ENCODE measurements around the gene OSBPL7. TPM values are rescaled to one million over a fixed set of nuclear protein-coding genes. Genes with fewer than 3 reads are reported as not detected.
A peak's percentile ranks its signal among the peaks of the same experiment; 100 is the strongest.

OSBPL7 gene
- total RNA-seq, 1 experiment from 2014 or later, result 13.0 TPM

- H3K27me3 ChIP-seq (ENCODE audit: insufficient read depth, low read length), result peaks cover 5% of the 10 kb centered on the region; the same call in 1 of the 2 replicates
- TF ChIP-seq, protein P1, sequence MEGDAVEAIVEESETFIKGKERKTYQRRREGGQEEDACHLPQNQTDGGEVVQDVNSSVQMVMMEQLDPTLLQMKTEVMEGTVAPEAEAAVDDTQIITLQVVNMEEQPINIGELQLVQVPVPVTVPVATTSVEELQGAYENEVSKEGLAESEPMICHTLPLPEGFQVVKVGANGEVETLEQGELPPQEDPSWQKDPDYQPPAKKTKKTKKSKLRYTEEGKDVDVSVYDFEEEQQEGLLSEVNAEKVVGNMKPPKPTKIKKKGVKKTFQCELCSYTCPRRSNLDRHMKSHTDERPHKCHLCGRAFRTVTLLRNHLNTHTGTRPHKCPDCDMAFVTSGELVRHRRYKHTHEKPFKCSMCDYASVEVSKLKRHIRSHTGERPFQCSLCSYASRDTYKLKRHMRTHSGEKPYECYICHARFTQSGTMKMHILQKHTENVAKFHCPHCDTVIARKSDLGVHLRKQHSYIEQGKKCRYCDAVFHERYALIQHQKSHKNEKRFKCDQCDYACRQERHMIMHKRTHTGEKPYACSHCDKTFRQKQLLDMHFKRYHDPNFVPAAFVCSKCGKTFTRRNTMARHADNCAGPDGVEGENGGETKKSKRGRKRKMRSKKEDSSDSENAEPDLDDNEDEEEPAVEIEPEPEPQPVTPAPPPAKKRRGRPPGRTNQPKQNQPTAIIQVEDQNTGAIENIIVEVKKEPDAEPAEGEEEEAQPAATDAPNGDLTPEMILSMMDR (conservative IDR thresholded peaks at IDR 0.05), result no peak
- H3K79me2 ChIP-seq (ENCODE audit: insufficient read depth, low read length), result no peaks in the 10 kb centered on the region
- no peak overlapping the region for H3K23ac ChIP-seq (ENCODE audit: insufficient read length, low read depth, low read length)
- H4K20me1 ChIP-seq (ENCODE audit: control insufficient read depth, insufficient read depth, insufficient read length), result no peaks in the 10 kb centered on the region
- H3T11ph ChIP-seq (ENCODE audit: low read length), result no peak overlapping the region
- no peak overlapping the region for H4K8ac ChIP-seq (replicated peaks; ENCODE audit: insufficient read length, low read depth, low read length)
- no peaks in the 10 kb centered on the region for H3K79me1 ChIP-seq (ENCODE audit: insufficient read depth, low read depth, low read length, poor library complexity, severe bottlenecking)
- Mint-ChIP-seq H3K4me3 (peak overlapping the region; percentile 21 to 89; a peak in 2 of 5 replicates), H3K36me3 (ENCODE audit: insufficient read depth in 1 of 3, low read depth in 3 of 3) (no peaks in the 10 kb centered on the region), H3K4me1 (peaks cover 2 to 9% of the 10 kb centered on the region in 2 experiments; a peak in 2 of 4 replicates), H3K27me3 (ENCODE audit: low read depth) (peaks cover 89% of the 10 kb centered on the region), H3K9me3 (no peaks in the 10 kb centered on the region), H3K27ac (no peak overlapping the region)
- H3K18ac ChIP-seq (ENCODE audit: insufficient read length, low read depth, low read length), result no peak overlapping the region
- no peak overlapping the region for H2BK20ac ChIP-seq (ENCODE audit: low read depth, low read length, poor library complexity, severe bottlenecking)
- peaks cover 8% of the 10 kb centered on the region for H3K23me2 ChIP-seq (ENCODE audit: insufficient read length, low read depth, low read length, poor library complexity, severe bottlenecking)
- no peak overlapping the region for H2AFZ ChIP-seq (ENCODE audit: low read length)
- H3K9me3 ChIP-seq (ENCODE audit: control insufficient read depth, low read depth, low read length), result no peaks in the 10 kb centered on the region
- no peak overlapping the region for H2BK15ac ChIP-seq (ENCODE audit: low read depth, low read length)
- H3K14ac ChIP-seq (ENCODE audit: insufficient read depth, low read length), result no peak overlapping the region
- no peak overlapping the region for H2AK5ac ChIP-seq (ENCODE audit: insufficient read length, low read length)
- no peaks in the 10 kb centered on the region for H3K4me1 ChIP-seq (ENCODE audit: insufficient read depth, low read length)
- no peak overlapping the region for H3K4ac ChIP-seq (ENCODE audit: low read depth, low read length)
- H4K91ac ChIP-seq (ENCODE audit: insufficient read length, low read depth, low read length), result no peak overlapping the region
- H3K56ac ChIP-seq (ENCODE audit: insufficient read length, low read depth, low read length), result no peak overlapping the region
- H3K27ac ChIP-seq (ENCODE audit: insufficient read length, low read depth, low read length), result no peak overlapping the region
- no peak overlapping the region for H4K5ac ChIP-seq (ENCODE audit: insufficient read length, low read depth, low read length)
- H2BK120ac ChIP-seq (ENCODE audit: low read depth, low read length, poor library complexity, severe bottlenecking), result no peak overlapping the region
- no CpG with 5 or more reads among the region's 3 CpGs for WGBS (ENCODE audit: extremely low coverage, insufficient read length, low lambda C conversion rate)
- no peak for DNase-seq
- no peak overlapping the region for H2BK12ac ChIP-seq (ENCODE audit: insufficient read length, low read depth, low read length)
- no peak overlapping the region for H3K9ac ChIP-seq (ENCODE audit: extremely low read depth, insufficient read length, low read length)
- no peak overlapping the region for H2BK5ac ChIP-seq (ENCODE audit: insufficient read length, low read length)
- H3K4me2 ChIP-seq (ENCODE audit: insufficient read depth, insufficient read length, low read length), result no peak overlapping the region
Measured at GRCh38 chr17:47791025-47791424, 30.6 kb downstream of the OSBPL7 start.

All from H9 (cell line).